Thyroid gland (tissue), 4 donors: ENCODE measurements around the gene CAMK1D.

Experiments used
- CTCF ChIP-seq, 6 experiments: fragments of 200-600 bp in 3 of 6; fragments of 450-650 bp in 3 of 6; sonication (generic) in 3 of 6; IDR thresholded peaks; one replicate each; pipeline ENCODE4 v1.5.1; 2016 to 2019; ENCODE audit warnings: antibody characterized with exemption in 6 of 6, mild to moderate bottlenecking in 2 of 6, inconsistent platforms in 1 of 6, moderate library complexity in 1 of 6
- POLR2A ChIP-seq, 2 donors: fragments of 450-650 bp; IDR thresholded peaks; one replicate each; pipeline ENCODE4 v1.6.1; 2017; ENCODE audit warnings: antibody characterized with exemption in 2 of 2, mild to moderate bottlenecking in 2 of 2, moderate library complexity in 1 of 2

DNA sequence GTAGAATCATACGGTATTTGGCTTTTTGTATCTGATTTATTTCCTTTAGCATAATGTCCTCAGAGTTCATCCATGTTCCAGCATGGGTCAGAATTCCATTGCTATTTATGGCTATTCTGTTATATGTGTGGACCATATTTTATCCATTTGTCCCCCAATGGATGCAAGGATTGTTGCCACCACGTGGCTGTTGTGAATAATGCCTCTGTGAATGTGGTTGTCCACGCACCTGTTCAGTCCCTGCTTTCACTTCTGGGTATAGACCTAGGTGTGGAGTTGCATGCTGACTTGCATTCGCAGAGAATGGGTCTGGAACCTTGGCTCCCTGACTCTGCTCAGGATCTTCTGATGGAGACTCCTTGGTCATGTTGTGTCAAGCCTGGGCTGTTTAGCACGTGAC lies 199.9 kb downstream of the CAMK1D start:
- no peak for TF ChIP-seq CTCF (IDR thresholded peaks at IDR 0.05)
- TF ChIP-seq POLR2A (IDR thresholded peaks at IDR 0.05): no peak
